ENCODE results near the gene KAZN.

DNA sequence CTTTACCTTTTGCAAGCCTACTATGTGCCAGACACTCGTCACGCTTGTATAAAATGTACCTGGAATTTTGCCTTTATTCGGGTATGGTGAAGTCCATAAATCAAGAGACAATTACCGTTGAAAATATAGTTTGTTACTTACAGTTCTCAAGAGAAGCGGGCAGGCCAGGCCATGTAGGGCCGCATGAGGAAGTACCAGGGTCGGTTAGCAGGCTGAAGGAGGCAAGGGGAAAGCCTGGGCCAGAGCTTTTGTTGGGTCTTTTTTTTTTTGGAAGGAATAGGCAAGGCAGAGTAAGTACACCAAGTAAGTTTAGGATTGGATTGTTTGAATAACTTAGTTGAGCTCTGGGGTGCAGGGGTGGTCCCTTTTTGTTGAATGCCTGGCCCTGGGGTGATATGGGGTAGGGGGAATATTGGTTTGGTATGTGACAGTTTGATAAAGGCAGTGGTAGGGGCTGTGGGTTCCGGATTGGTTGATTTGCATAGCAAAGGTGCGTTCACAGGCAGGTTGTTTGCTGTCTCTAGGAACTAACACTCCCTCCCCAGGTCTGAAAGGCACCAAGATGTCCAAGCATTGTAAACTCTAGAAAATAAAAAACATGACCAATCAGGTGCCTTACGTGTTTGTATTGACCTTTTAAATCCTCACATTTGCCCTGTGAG lies 80.7 kb downstream of the KAZN start:
- TF ChIP-seq POLR2A (IDR thresholded peaks at IDR 0.05) (no peak), POLR2AphosphoS5 (IDR thresholded peaks at IDR 0.05) (no peak)
- TF ChIP-seq, protein P1, sequence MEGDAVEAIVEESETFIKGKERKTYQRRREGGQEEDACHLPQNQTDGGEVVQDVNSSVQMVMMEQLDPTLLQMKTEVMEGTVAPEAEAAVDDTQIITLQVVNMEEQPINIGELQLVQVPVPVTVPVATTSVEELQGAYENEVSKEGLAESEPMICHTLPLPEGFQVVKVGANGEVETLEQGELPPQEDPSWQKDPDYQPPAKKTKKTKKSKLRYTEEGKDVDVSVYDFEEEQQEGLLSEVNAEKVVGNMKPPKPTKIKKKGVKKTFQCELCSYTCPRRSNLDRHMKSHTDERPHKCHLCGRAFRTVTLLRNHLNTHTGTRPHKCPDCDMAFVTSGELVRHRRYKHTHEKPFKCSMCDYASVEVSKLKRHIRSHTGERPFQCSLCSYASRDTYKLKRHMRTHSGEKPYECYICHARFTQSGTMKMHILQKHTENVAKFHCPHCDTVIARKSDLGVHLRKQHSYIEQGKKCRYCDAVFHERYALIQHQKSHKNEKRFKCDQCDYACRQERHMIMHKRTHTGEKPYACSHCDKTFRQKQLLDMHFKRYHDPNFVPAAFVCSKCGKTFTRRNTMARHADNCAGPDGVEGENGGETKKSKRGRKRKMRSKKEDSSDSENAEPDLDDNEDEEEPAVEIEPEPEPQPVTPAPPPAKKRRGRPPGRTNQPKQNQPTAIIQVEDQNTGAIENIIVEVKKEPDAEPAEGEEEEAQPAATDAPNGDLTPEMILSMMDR (IDR thresholded peaks at IDR 0.05) = no peak
